ENCODE data around the gene GTF2IRD1. TPM values are rescaled to one million over a fixed set of nuclear protein-coding genes. Genes with fewer than 3 reads are reported as not detected.

GTF2IRD1 gene
- total RNA-seq, 1 donor from 2014 or later, result 80.8 TPM

GRCh38 chr7:74569501-74570075, 115.9 kb downstream of the GTF2IRD1 start:
- peaks cover 12% of the 10 kb centered on the region for H3K4me1 Mint-ChIP-seq
- TF ChIP-seq, protein P1, sequence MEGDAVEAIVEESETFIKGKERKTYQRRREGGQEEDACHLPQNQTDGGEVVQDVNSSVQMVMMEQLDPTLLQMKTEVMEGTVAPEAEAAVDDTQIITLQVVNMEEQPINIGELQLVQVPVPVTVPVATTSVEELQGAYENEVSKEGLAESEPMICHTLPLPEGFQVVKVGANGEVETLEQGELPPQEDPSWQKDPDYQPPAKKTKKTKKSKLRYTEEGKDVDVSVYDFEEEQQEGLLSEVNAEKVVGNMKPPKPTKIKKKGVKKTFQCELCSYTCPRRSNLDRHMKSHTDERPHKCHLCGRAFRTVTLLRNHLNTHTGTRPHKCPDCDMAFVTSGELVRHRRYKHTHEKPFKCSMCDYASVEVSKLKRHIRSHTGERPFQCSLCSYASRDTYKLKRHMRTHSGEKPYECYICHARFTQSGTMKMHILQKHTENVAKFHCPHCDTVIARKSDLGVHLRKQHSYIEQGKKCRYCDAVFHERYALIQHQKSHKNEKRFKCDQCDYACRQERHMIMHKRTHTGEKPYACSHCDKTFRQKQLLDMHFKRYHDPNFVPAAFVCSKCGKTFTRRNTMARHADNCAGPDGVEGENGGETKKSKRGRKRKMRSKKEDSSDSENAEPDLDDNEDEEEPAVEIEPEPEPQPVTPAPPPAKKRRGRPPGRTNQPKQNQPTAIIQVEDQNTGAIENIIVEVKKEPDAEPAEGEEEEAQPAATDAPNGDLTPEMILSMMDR (IDR thresholded peaks at IDR 0.05; ENCODE audit: unreplicated experiment), result no peak
- H3K4me3 Mint-ChIP-seq, result no peak overlapping the region
- H3K36me3 Mint-ChIP-seq, result peaks cover 35% of the 10 kb centered on the region
- peak overlapping the region; percentile 74 for H3K27ac Mint-ChIP-seq
- no peaks in the 10 kb centered on the region for H3K27me3 Mint-ChIP-seq (ENCODE audit: low read depth)
- no peaks in the 10 kb centered on the region for H3K9me3 Mint-ChIP-seq
- DNase-seq (ENCODE audit: low spot score in 2 of 2, unreplicated experiment in 2 of 2), result no peak

- no peaks in the 10 kb centered on the region for H3K9me3 Mint-ChIP-seq
- H3K27ac Mint-ChIP-seq, result no peak overlapping the region
- no peak overlapping the region for H3K4me3 Mint-ChIP-seq
- H3K27me3 Mint-ChIP-seq (ENCODE audit: low read depth), result no peaks in the 10 kb centered on the region
- DNase-seq (ENCODE audit: low spot score in 2 of 2, unreplicated experiment in 2 of 2), result no peak
- H3K36me3 Mint-ChIP-seq, result peaks cover 42% of the 10 kb centered on the region
- H3K4me1 Mint-ChIP-seq, result peaks cover 12% of the 10 kb centered on the region
- TF ChIP-seq, protein P1 (IDR thresholded peaks at IDR 0.05; ENCODE audit: unreplicated experiment), result no peak
Measured at GRCh38 chr7:74570533-74571156, 116.9 kb downstream of the GTF2IRD1 start.

GRCh38 chr7:74572301-74572979, 118.7 kb downstream of the GTF2IRD1 start:
- Mint-ChIP-seq H3K27ac (no peak overlapping the region), H3K4me1 (peaks cover 12% of the 10 kb centered on the region), H3K4me3 (no peak overlapping the region), H3K9me3 (no peaks in the 10 kb centered on the region), H3K27me3 (ENCODE audit: low read depth) (no peaks in the 10 kb centered on the region), H3K36me3 (peaks cover 38% of the 10 kb centered on the region)
- DNase-seq (ENCODE audit: low spot score in 2 of 2, unreplicated experiment in 2 of 2), result no peak
- TF ChIP-seq, protein P1 (IDR thresholded peaks at IDR 0.05; ENCODE audit: unreplicated experiment), result no peak

DNA sequence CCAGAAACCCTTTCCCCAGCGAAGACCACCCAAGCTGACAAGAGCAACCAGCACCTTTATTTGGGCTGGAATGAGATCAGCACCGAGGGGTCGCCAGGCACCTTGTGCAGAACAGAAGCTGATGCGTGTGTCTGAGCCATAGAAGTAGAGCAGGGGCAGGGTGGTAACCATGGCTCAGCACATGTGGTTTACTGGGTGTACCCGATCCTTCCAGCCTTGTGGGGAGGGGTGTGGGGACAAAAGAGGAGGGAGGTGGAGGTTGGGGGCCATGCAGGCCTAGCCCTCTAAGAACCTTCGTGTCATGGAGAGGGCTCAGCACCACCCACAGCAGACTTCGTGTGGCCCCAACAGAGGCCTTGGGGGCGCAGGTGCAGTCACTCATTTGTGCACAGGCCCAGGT, 119.8 kb downstream of the GTF2IRD1 start:
- Mint-ChIP-seq H3K4me1 (peaks cover 11% of the 10 kb centered on the region), H3K27ac (no peak overlapping the region), H3K9me3 (no peaks in the 10 kb centered on the region), H3K4me3 (no peak overlapping the region), H3K36me3 (peaks cover 37% of the 10 kb centered on the region), H3K27me3 (ENCODE audit: low read depth) (no peaks in the 10 kb centered on the region)
- DNase-seq (ENCODE audit: low spot score in 2 of 2, unreplicated experiment in 2 of 2), result no peak
- TF ChIP-seq, protein P1 (IDR thresholded peaks at IDR 0.05; ENCODE audit: unreplicated experiment), result no peak

GRCh38 chr7:74575083-74575784, 121.5 kb downstream of the GTF2IRD1 start:
- peak overlapping the region; percentile 52 for H3K27ac Mint-ChIP-seq
- peaks cover 35% of the 10 kb centered on the region for H3K36me3 Mint-ChIP-seq
- no peaks in the 10 kb centered on the region for H3K9me3 Mint-ChIP-seq
- no peak for DNase-seq (ENCODE audit: low spot score in 2 of 2, unreplicated experiment in 2 of 2)
- TF ChIP-seq, protein P1 (IDR thresholded peaks at IDR 0.05; ENCODE audit: unreplicated experiment), result no peak
- H3K27me3 Mint-ChIP-seq (ENCODE audit: low read depth), result no peaks in the 10 kb centered on the region
- H3K4me1 Mint-ChIP-seq, result peaks cover 4% of the 10 kb centered on the region
- H3K4me3 Mint-ChIP-seq, result no peak overlapping the region

All from mesothelial cell of epicardium (in vitro differentiated cells).